Hepatocyte (in vitro differentiated cells): ENCODE results near the gene DDX6. TPM values are rescaled to one million over a fixed set of nuclear protein-coding genes. Genes with fewer than 3 reads are reported as not detected.

Source experiments
- DNase-seq: peaks from one replicate; pipeline ENCODE4 v3.0.0-alpha.2; 2016; ENCODE audit warnings: low spot score
- H2AFZ ChIP-seq: fragments of 200-600 bp; sonication (generic); 2 replicates; pipeline ENCODE4 v1.6.0; 2016; ENCODE audit warnings: antibody characterized with exemption, mild to moderate bottlenecking
- H3K27ac ChIP-seq: fragments of 200-600 bp; sonication (generic); 2 replicates; pipeline ENCODE4 v1.5.1; 2016; ENCODE audit warnings: mild to moderate bottlenecking
- H3K27me3 ChIP-seq: fragments of 200-600 bp; sonication (generic); 2 replicates; pipeline ENCODE4 v1.6.1; 2016
- H3K36me3 ChIP-seq: fragments of 200-600 bp; sonication (generic); replicated peaks from 2 replicates; pipeline ENCODE4 v1.5.1; 2016; ENCODE audit warnings: low read depth; ENCODE audit not compliant: insufficient read depth
- H3K4me1 ChIP-seq: fragments of 200-600 bp; sonication (generic); 2 replicates; pipeline ENCODE4 v1.5.1; 2016; ENCODE audit warnings: mild to moderate bottlenecking, moderate library complexity; ENCODE audit not compliant: insufficient read depth
- H3K4me2 ChIP-seq: fragments of 200-600 bp; sonication (generic); 2 replicates; pipeline ENCODE4 v1.6.0; 2016
- H3K4me3 ChIP-seq: fragments of 200-600 bp; sonication (generic); 2 replicates; pipeline ENCODE4 v1.5.1; 2016; ENCODE audit warnings: mild to moderate bottlenecking
- H3K79me2 ChIP-seq: fragments of 200-600 bp; sonication (generic); 2 replicates; pipeline ENCODE4 v1.6.0; 2017; ENCODE audit warnings: mild to moderate bottlenecking
- H3K9me2 ChIP-seq: fragments of 200-600 bp; sonication (generic); replicated peaks from 2 replicates; pipeline ENCODE4 v1.6.0; 2017; ENCODE audit warnings: mild to moderate bottlenecking; ENCODE audit not compliant: insufficient read depth
- H3K9me3 ChIP-seq: fragments of 200-600 bp; sonication (generic); 2 replicates; pipeline ENCODE4 v1.5.1; 2016; ENCODE audit warnings: low read depth, mild to moderate bottlenecking
- H4K20me1 ChIP-seq: fragments of 200-600 bp; sonication (generic); 2 replicates; pipeline ENCODE4 v1.6.0; 2016; ENCODE audit warnings: mild to moderate bottlenecking; ENCODE audit not compliant: insufficient read depth, poor library complexity, severe bottlenecking
- CTCF ChIP-seq: fragments of 200-600 bp; sonication (generic); IDR thresholded peaks from 2 replicates; pipeline ENCODE4 v1.5.1; 2016; ENCODE audit warnings: antibody characterized with exemption, mild to moderate bottlenecking; ENCODE audit not compliant: poor library complexity
- EZH2 ChIP-seq: fragments of 200-600 bp; sonication (generic); IDR thresholded peaks from 2 replicates; pipeline ENCODE4 v1.6.1; 2016; ENCODE audit warnings: antibody characterized with exemption, mild to moderate bottlenecking, borderline replicate concordance
- EZH2phosphoT487 ChIP-seq: fragments of 200-600 bp; sonication (generic); IDR thresholded peaks from one replicate; pipeline ENCODE4 v1.6.1; 2018; ENCODE audit warnings: antibody characterized with exemption, mild to moderate bottlenecking, low read depth, moderate library complexity; ENCODE audit not compliant: unreplicated experiment, severe bottlenecking
- WGBS: methylation state at CpG from one replicate; pipeline ENCODE4 v1.1.6; 2016; ENCODE audit warnings: low lambda C conversion rate; ENCODE audit errors: missing lambda C conversion rate; 5-methylcytosine and 5-hydroxymethylcytosine counted together
- polyA plus RNA-seq: library from polyadenylated mRNA; unstranded; fragments of >200 nt; fragmentation: Nextera tagmentation; extraction: Ambion mirVana; gene quantifications from 2 replicates; pipeline ENCODE4 v1.2.1, GENCODE V29; 2016
- total RNA-seq: library from RNA; depleted of rRNA; stranded (reverse); fragments of >200 nt; gene quantifications from 2 replicates; pipeline ENCODE4 v1.2.3, GENCODE V29; 2014

DDX6 gene
- total and polyA plus RNA-seq, 2 experiments from 2014 or later, result 16.4 to 122 TPM

GRCh38 chr11:118708296-118708695 lies 82.7 kb downstream of the DDX6 start:
- Histone ChIP-seq H3K36me3 (no peaks in the 10 kb centered on the region), H3K27ac (no peak overlapping the region), H4K20me1 (no peaks in the 10 kb centered on the region), H3K79me2 (no peaks in the 10 kb centered on the region), H3K27me3 (no peaks in the 10 kb centered on the region), H3K4me2 (no peak overlapping the region), H3K9me2 (no peaks in the 10 kb centered on the region), H3K9me3 (no peaks in the 10 kb centered on the region), H3K4me1 (no peaks in the 10 kb centered on the region), H3K4me3 (no peak overlapping the region), H2AFZ (no peak overlapping the region)
- 76% methylated on average over 6 of the region's 6 CpGs for WGBS
- DNase-seq, result no peak
- no peak for TF ChIP-seq CTCF
- TF ChIP-seq EZH2phosphoT487, result no peak
- TF ChIP-seq EZH2, result no peak

GRCh38 chr11:118706546-118706825 lies 84.5 kb downstream of the DDX6 start:
- Histone ChIP-seq H4K20me1 (no peaks in the 10 kb centered on the region), H3K4me3 (no peak overlapping the region), H3K27ac (no peak overlapping the region), H2AFZ (no peak overlapping the region), H3K36me3 (no peaks in the 10 kb centered on the region), H3K4me2 (no peak overlapping the region), H3K4me1 (no peaks in the 10 kb centered on the region), H3K27me3 (no peaks in the 10 kb centered on the region), H3K9me3 (no peaks in the 10 kb centered on the region), H3K9me2 (no peaks in the 10 kb centered on the region), H3K79me2 (no peaks in the 10 kb centered on the region)
- no peak for DNase-seq
- 87% methylated on average over 7 of the region's 7 CpGs for WGBS
- no peak for TF ChIP-seq CTCF
- TF ChIP-seq EZH2, result no peak
- no peak for TF ChIP-seq EZH2phosphoT487

GRCh38 chr11:118705791-118706545 lies 85.0 kb downstream of the DDX6 start:
- no peaks in the 10 kb centered on the region for H3K4me1 ChIP-seq
- no peaks in the 10 kb centered on the region for H3K79me2 ChIP-seq
- no peak overlapping the region for H3K4me3 ChIP-seq
- H3K4me2 ChIP-seq, result no peak overlapping the region
- 72% methylated on average over 12 of the region's 12 CpGs for WGBS
- H4K20me1 ChIP-seq, result no peaks in the 10 kb centered on the region
- no peaks in the 10 kb centered on the region for H3K36me3 ChIP-seq
- H2AFZ ChIP-seq, result no peak overlapping the region
- H3K27me3 ChIP-seq, result no peaks in the 10 kb centered on the region
- no peaks in the 10 kb centered on the region for H3K9me3 ChIP-seq
- H3K9me2 ChIP-seq, result no peaks in the 10 kb centered on the region
- no peak for DNase-seq
- peak overlapping the region; percentile 3 for H3K27ac ChIP-seq
- no peak for TF ChIP-seq EZH2phosphoT487
- TF ChIP-seq CTCF, result no peak
- no peak for TF ChIP-seq EZH2
